ENCODE measurements around the gene LRMDA. TPM values are rescaled to one million over a fixed set of nuclear protein-coding genes. Genes with fewer than 3 reads are reported as not detected.

Gene LRMDA
- total and polyA plus RNA-seq, 3 experiments from 2014 or later, result not detected

- Histone ChIP-seq H3K27ac (ENCODE audit: low read depth, low read length) (no peak overlapping the region), H3K27me3 (ENCODE audit: insufficient read depth, low read length, poor library complexity, severe bottlenecking) (no peaks in the 10 kb centered on the region), H3K9me3 (ENCODE audit: low read length) (no peaks in the 10 kb centered on the region), H3K36me3 (ENCODE audit: insufficient read depth, low read length) (no peaks in the 10 kb centered on the region), H3K4me1 (ENCODE audit: insufficient read depth, low read length) (no peaks in the 10 kb centered on the region), H3K4me3 (ENCODE audit: low read length) (no peak overlapping the region)
- CTCF ChIA-PET, result no interaction called here
- POLR2A ChIA-PET, result no interaction called here
- H3K9me3 Mint-ChIP-seq, result peaks cover 0 to 3% (median 0%) of the 10 kb centered on the region in 5 donors
- peaks cover 1 to 26% of the 10 kb centered on the region in 2 donors for H3K27me3 Mint-ChIP-seq
- H3K4me3 Mint-ChIP-seq, result no peak overlapping the region
- no peaks in the 10 kb centered on the region for H3K4me1 Mint-ChIP-seq
- no peak overlapping the region for H3K27ac Mint-ChIP-seq
- DNase-seq, result no peak
- H3K36me3 Mint-ChIP-seq, result no peaks in the 10 kb centered on the region
These were observed 347.9 kb downstream of the LRMDA start for GRCh38 chr10:75779276-75779675.

- Histone ChIP-seq H3K4me1 (ENCODE audit: insufficient read depth, low read length) (no peaks in the 10 kb centered on the region), H3K4me3 (ENCODE audit: low read length) (no peak overlapping the region), H3K27me3 (ENCODE audit: insufficient read depth, low read length, poor library complexity, severe bottlenecking) (no peaks in the 10 kb centered on the region), H3K9me3 (ENCODE audit: low read length) (no peaks in the 10 kb centered on the region), H3K27ac (ENCODE audit: low read depth, low read length) (no peak overlapping the region), H3K36me3 (ENCODE audit: insufficient read depth, low read length) (no peaks in the 10 kb centered on the region)
- ChIA-PET CTCF (no interaction called here), POLR2A (no interaction called here)
- Mint-ChIP-seq H3K4me3 (no peak overlapping the region), H3K36me3 (no peaks in the 10 kb centered on the region), H3K27me3 (peaks cover 1 to 29% of the 10 kb centered on the region in 2 donors), H3K4me1 (no peaks in the 10 kb centered on the region), H3K27ac (no peak overlapping the region), H3K9me3 (peaks cover 0 to 3% (median 0%) of the 10 kb centered on the region in 5 donors)
- no peak for DNase-seq
These were observed 351.2 kb downstream of the LRMDA start for GRCh38 chr10:75782463-75783248.

- Histone ChIP-seq H3K4me1 (ENCODE audit: insufficient read depth, low read length) (no peaks in the 10 kb centered on the region), H3K27me3 (ENCODE audit: insufficient read depth, low read length, poor library complexity, severe bottlenecking) (no peaks in the 10 kb centered on the region), H3K4me3 (ENCODE audit: low read length) (no peak overlapping the region), H3K36me3 (ENCODE audit: insufficient read depth, low read length) (no peaks in the 10 kb centered on the region), H3K27ac (ENCODE audit: low read depth, low read length) (no peak overlapping the region), H3K9me3 (ENCODE audit: low read length) (no peaks in the 10 kb centered on the region)
- Mint-ChIP-seq H3K4me1 (no peaks in the 10 kb centered on the region), H3K36me3 (no peaks in the 10 kb centered on the region), H3K27me3 (peaks cover 0 to 14% of the 10 kb centered on the region in 2 donors), H3K4me3 (no peak overlapping the region), H3K27ac (no peak overlapping the region), H3K9me3 (peaks cover 0 to 2% (median 0%) of the 10 kb centered on the region in 5 donors)
- ChIA-PET CTCF (no interaction called here), POLR2A (no interaction called here)
- no peak for DNase-seq
These were observed 357.2 kb downstream of the LRMDA start for GRCh38 chr10:75788394-75789205.

GRCh38 chr10:75793848-75794247 lies 362.4 kb downstream of the LRMDA start:
- no peak for DNase-seq
- no peak overlapping the region for H3K27ac ChIP-seq (ENCODE audit: low read depth, low read length)
- ChIA-PET CTCF (no interaction called here), POLR2A (no interaction called here)
- Mint-ChIP-seq H3K36me3 (no peaks in the 10 kb centered on the region), H3K4me3 (no peak overlapping the region), H3K27ac (no peak overlapping the region), H3K27me3 (peaks cover 5% of the 10 kb centered on the region in 2 donors), H3K4me1 (no peaks in the 10 kb centered on the region), H3K9me3 (peaks cover 0 to 9% (median 2%) of the 10 kb centered on the region in 5 donors)
- H3K9me3 ChIP-seq (ENCODE audit: low read length), result no peaks in the 10 kb centered on the region
- H3K36me3 ChIP-seq (ENCODE audit: insufficient read depth, low read length), result no peaks in the 10 kb centered on the region
- no peak overlapping the region for H3K4me3 ChIP-seq (ENCODE audit: low read length)
- no peaks in the 10 kb centered on the region for H3K27me3 ChIP-seq (ENCODE audit: insufficient read depth, low read length, poor library complexity, severe bottlenecking)
- H3K4me1 ChIP-seq (ENCODE audit: insufficient read depth, low read length), result no peaks in the 10 kb centered on the region

- Histone ChIP-seq H3K36me3 (ENCODE audit: insufficient read depth, low read length) (no peaks in the 10 kb centered on the region), H3K4me3 (ENCODE audit: low read length) (no peak overlapping the region), H3K27me3 (ENCODE audit: insufficient read depth, low read length, poor library complexity, severe bottlenecking) (no peaks in the 10 kb centered on the region), H3K4me1 (ENCODE audit: insufficient read depth, low read length) (no peaks in the 10 kb centered on the region), H3K9me3 (ENCODE audit: low read length) (no peaks in the 10 kb centered on the region), H3K27ac (ENCODE audit: low read depth, low read length) (no peak overlapping the region)
- peaks cover 0 to 9% (median 3%) of the 10 kb centered on the region in 5 donors for H3K9me3 Mint-ChIP-seq
- ChIA-PET CTCF (no interaction called here), POLR2A (no interaction called here)
- no peak for DNase-seq
- H3K36me3 Mint-ChIP-seq, result no peaks in the 10 kb centered on the region
- no peak overlapping the region for H3K27ac Mint-ChIP-seq
- no peak overlapping the region for H3K4me3 Mint-ChIP-seq
- H3K4me1 Mint-ChIP-seq, result no peaks in the 10 kb centered on the region
- peaks cover 9 to 18% of the 10 kb centered on the region in 2 donors for H3K27me3 Mint-ChIP-seq
These were observed 369.7 kb downstream of the LRMDA start for GRCh38 chr10:75801121-75801520.

GRCh38 chr10:75801661-75802060 lies 370.2 kb downstream of the LRMDA start:
- CTCF ChIA-PET, result no interaction called here
- Mint-ChIP-seq H3K4me3 (no peak overlapping the region), H3K36me3 (no peaks in the 10 kb centered on the region), H3K27ac (peak overlapping the region in 1 of 8 donors; percentile 12), H3K27me3 (peaks cover 9 to 13% of the 10 kb centered on the region in 2 donors), H3K4me1 (no peaks in the 10 kb centered on the region), H3K9me3 (peaks cover 0 to 9% (median 2%) of the 10 kb centered on the region in 5 donors)
- H3K36me3 ChIP-seq (ENCODE audit: insufficient read depth, low read length), result no peaks in the 10 kb centered on the region
- no peaks in the 10 kb centered on the region for H3K4me1 ChIP-seq (ENCODE audit: insufficient read depth, low read length)
- H3K9me3 ChIP-seq (ENCODE audit: low read length), result no peaks in the 10 kb centered on the region
- POLR2A ChIA-PET, result no interaction called here
- DNase-seq, result no peak
- H3K27ac ChIP-seq (ENCODE audit: low read depth, low read length), result no peak overlapping the region
- no peak overlapping the region for H3K4me3 ChIP-seq (ENCODE audit: low read length)
- H3K27me3 ChIP-seq (ENCODE audit: insufficient read depth, low read length, poor library complexity, severe bottlenecking), result no peaks in the 10 kb centered on the region

- Histone ChIP-seq H3K4me3 (ENCODE audit: low read length) (no peak overlapping the region), H3K9me3 (ENCODE audit: low read length) (no peaks in the 10 kb centered on the region), H3K27ac (ENCODE audit: low read depth, low read length) (no peak overlapping the region), H3K4me1 (ENCODE audit: insufficient read depth, low read length) (no peaks in the 10 kb centered on the region), H3K36me3 (ENCODE audit: insufficient read depth, low read length) (no peaks in the 10 kb centered on the region), H3K27me3 (ENCODE audit: insufficient read depth, low read length, poor library complexity, severe bottlenecking) (no peaks in the 10 kb centered on the region)
- ChIA-PET CTCF (no interaction called here), POLR2A (no interaction called here)
- no peak overlapping the region for H3K27ac Mint-ChIP-seq
- H3K4me1 Mint-ChIP-seq, result no peaks in the 10 kb centered on the region
- H3K36me3 Mint-ChIP-seq, result no peaks in the 10 kb centered on the region
- peaks cover 0 to 3% (median 2%) of the 10 kb centered on the region in 5 donors for H3K9me3 Mint-ChIP-seq
- no peak overlapping the region for H3K4me3 Mint-ChIP-seq
- no peak for DNase-seq
- H3K27me3 Mint-ChIP-seq, result peaks cover 13 to 22% of the 10 kb centered on the region in 2 donors
These were observed 371.7 kb downstream of the LRMDA start for GRCh38 chr10:75803121-75803520.

GRCh38 chr10:75803816-75804552 lies 372.6 kb downstream of the LRMDA start:
- CTCF ChIA-PET, result no interaction called here

More at GRCh38 chr10:75803816-75804552, 372.6 kb downstream of the LRMDA start:
- H3K9me3 Mint-ChIP-seq, result peaks cover 0 to 3% (median 0%) of the 10 kb centered on the region in 5 donors
- POLR2A ChIA-PET, result no interaction called here
- H3K27ac Mint-ChIP-seq, result no peak overlapping the region
- H3K36me3 Mint-ChIP-seq, result no peaks in the 10 kb centered on the region
- H3K36me3 ChIP-seq (ENCODE audit: insufficient read depth, low read length), result no peaks in the 10 kb centered on the region
- no peaks in the 10 kb centered on the region for H3K4me1 ChIP-seq (ENCODE audit: insufficient read depth, low read length)
- no peak overlapping the region for H3K4me3 ChIP-seq (ENCODE audit: low read length)
- no peak overlapping the region for H3K27ac ChIP-seq (ENCODE audit: low read depth, low read length)
- H3K27me3 Mint-ChIP-seq, result peaks cover 13 to 23% of the 10 kb centered on the region in 2 donors
- H3K9me3 ChIP-seq (ENCODE audit: low read length), result no peaks in the 10 kb centered on the region
- DNase-seq, result no peak
- no peak overlapping the region for H3K4me3 Mint-ChIP-seq
- H3K27me3 ChIP-seq (ENCODE audit: insufficient read depth, low read length, poor library complexity, severe bottlenecking), result no peaks in the 10 kb centered on the region
- H3K4me1 Mint-ChIP-seq, result no peaks in the 10 kb centered on the region

Data from CD8-positive, alpha-beta memory T cell (primary cell).